Measurements from ENCODE around the gene FIG4.

FIG4 gene

GRCh38 chr6:109672175-109672574 is 18.9 kb upstream of the FIG4 start:
- ATAC-seq: peak; percentile 49
- TF ChIP-seq GLIS3 (CRISPR knock-in tag; IDR thresholded peaks at IDR 0.05): no peak
- no peak for TF ChIP-seq ZNF8 (CRISPR knock-in tag; IDR thresholded peaks at IDR 0.05)
- TF ChIP-seq RARB (CRISPR knock-in tag; IDR thresholded peaks at IDR 0.05): no peak
- TF ChIP-seq CSRNP3 (CRISPR knock-in tag; IDR thresholded peaks at IDR 0.05): no peak
- no peak for TF ChIP-seq PPARA (CRISPR knock-in tag; IDR thresholded peaks at IDR 0.05; ENCODE audit: borderline replicate concordance)
- TF ChIP-seq ARNTL (CRISPR knock-in tag; IDR thresholded peaks at IDR 0.05; ENCODE audit: borderline replicate concordance, low read depth): no peak
- no peak for TF ChIP-seq POU6F1 (CRISPR knock-in tag; IDR thresholded peaks at IDR 0.05; ENCODE audit: borderline replicate concordance, low read depth)
- TF ChIP-seq BACH2 (CRISPR knock-in tag; IDR thresholded peaks at IDR 0.05; ENCODE audit: borderline replicate concordance): no peak
- no peak for TF ChIP-seq TCF4 (CRISPR knock-in tag; IDR thresholded peaks at IDR 0.05; ENCODE audit: borderline replicate concordance)
- TF ChIP-seq CREB5 (CRISPR knock-in tag; IDR thresholded peaks at IDR 0.05; ENCODE audit: low read depth): no peak
- no peak for TF ChIP-seq SNAI2 (CRISPR knock-in tag; IDR thresholded peaks at IDR 0.05)
- TF ChIP-seq PATZ1 (CRISPR knock-in tag; IDR thresholded peaks at IDR 0.05; ENCODE audit: borderline replicate concordance): no peak
- no peak for TF ChIP-seq ZNF70 (CRISPR knock-in tag; IDR thresholded peaks at IDR 0.05)
- no peak for TF ChIP-seq TOX (CRISPR knock-in tag; IDR thresholded peaks at IDR 0.05; ENCODE audit: borderline replicate concordance)
- TF ChIP-seq OSR1 (CRISPR knock-in tag; IDR thresholded peaks at IDR 0.05): no peak
- no peak for TF ChIP-seq ZFP3 (CRISPR knock-in tag; IDR thresholded peaks at IDR 0.05)
- TF ChIP-seq CSDC2 (CRISPR knock-in tag; IDR thresholded peaks at IDR 0.05): no peak
- TF ChIP-seq ESRRG (CRISPR knock-in tag; IDR thresholded peaks at IDR 0.05): no peak
- no peak for TF ChIP-seq ZNF565 (CRISPR knock-in tag; conservative IDR thresholded peaks at IDR 0.05; ENCODE audit: low read depth)
- TF ChIP-seq ZC3H10 (CRISPR knock-in tag; IDR thresholded peaks at IDR 0.05): no peak

- no peak for TF ChIP-seq ISL1 (CRISPR knock-in tag; IDR thresholded peaks at IDR 0.05)
- no peak for ATAC-seq
Observed at GRCh38 chr6:109672839-109673238, 18.3 kb upstream of the FIG4 start.

- no peak for ATAC-seq
- TF ChIP-seq ZNF70 (CRISPR knock-in tag; IDR thresholded peaks at IDR 0.05) (no peak), ZC3H10 (CRISPR knock-in tag; IDR thresholded peaks at IDR 0.05) (no peak), CSDC2 (CRISPR knock-in tag; IDR thresholded peaks at IDR 0.05) (no peak), ESRRG (CRISPR knock-in tag; IDR thresholded peaks at IDR 0.05) (no peak), TSHZ2 (CRISPR knock-in tag; IDR thresholded peaks at IDR 0.05) (no peak), RARB (CRISPR knock-in tag; IDR thresholded peaks at IDR 0.05) (no peak), GLIS3 (CRISPR knock-in tag; IDR thresholded peaks at IDR 0.05) (no peak), ZFP3 (CRISPR knock-in tag; IDR thresholded peaks at IDR 0.05) (no peak), BACH2 (CRISPR knock-in tag; IDR thresholded peaks at IDR 0.05; ENCODE audit: borderline replicate concordance) (no peak), PATZ1 (CRISPR knock-in tag; IDR thresholded peaks at IDR 0.05; ENCODE audit: borderline replicate concordance) (no peak), ISL1 (CRISPR knock-in tag; IDR thresholded peaks at IDR 0.05) (no peak), PPARA (CRISPR knock-in tag; IDR thresholded peaks at IDR 0.05; ENCODE audit: borderline replicate concordance) (no peak), CREB5 (CRISPR knock-in tag; IDR thresholded peaks at IDR 0.05; ENCODE audit: low read depth) (no peak), CSRNP3 (CRISPR knock-in tag; IDR thresholded peaks at IDR 0.05) (no peak), ZNF8 (CRISPR knock-in tag; IDR thresholded peaks at IDR 0.05) (no peak)
Observed at GRCh38 chr6:109676724-109677123, 14.4 kb upstream of the FIG4 start.
